T follicular helper cell (primary cell): ENCODE measurements around the gene WSB1.
A peak's percentile ranks its signal among the peaks of the same experiment; 100 is the strongest.
"Not testable (repeated sequence)": the region's sequence is repeated elsewhere in the genome, so short reads cannot be mapped to it uniquely, and the experiment has no call there.

Experiments used
- DNase-seq: peaks from one replicate; pipeline ENCODE4 v3.0.0-alpha.2; 2020; ENCODE audit warnings: low read depth

The WSB1 gene

GRCh38 chr17:27279132-27279531, 14.8 kb upstream of the WSB1 start:
- DNase-seq = not testable (repeated sequence)

DNA sequence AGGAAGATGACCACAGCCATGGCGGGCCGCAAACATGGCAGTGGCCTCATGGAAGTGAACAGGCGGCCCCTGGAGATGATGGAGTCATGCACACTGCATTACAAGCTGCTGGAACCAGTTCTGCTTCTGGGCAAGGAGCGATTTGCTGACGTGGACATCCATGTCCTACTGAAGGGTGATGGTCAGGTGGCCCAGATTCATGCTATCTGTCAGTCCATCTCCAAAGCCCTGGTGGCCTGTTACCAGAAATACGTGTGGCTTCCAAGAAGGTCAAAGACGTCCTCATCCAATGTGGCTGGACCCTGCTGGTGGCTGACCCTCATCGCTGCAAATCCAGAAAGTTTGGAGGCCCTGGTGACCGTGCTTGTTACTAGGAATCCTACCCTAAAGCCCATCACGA, 13.4 kb upstream of the WSB1 start:
- no peak for DNase-seq

DNA sequence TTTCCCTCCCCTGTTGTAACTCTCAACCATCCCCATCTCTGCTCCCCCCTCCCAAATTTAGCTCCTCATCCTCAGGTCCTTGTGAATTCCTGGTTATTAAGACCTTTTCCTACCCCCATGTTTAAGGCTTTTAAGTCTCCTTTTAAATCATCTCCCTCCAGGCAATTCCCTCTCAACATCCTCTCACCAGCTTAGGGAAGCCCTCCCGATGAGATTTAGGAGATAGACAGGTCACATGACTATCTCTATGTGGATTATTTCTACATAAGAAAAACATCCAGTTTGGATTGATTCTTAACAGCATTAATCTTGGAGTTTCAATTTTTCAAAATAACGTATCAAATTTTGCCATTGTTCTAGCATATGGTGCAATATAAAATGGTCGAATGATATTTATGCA, 12.5 kb upstream of the WSB1 start:
- no peak for DNase-seq

DNA sequence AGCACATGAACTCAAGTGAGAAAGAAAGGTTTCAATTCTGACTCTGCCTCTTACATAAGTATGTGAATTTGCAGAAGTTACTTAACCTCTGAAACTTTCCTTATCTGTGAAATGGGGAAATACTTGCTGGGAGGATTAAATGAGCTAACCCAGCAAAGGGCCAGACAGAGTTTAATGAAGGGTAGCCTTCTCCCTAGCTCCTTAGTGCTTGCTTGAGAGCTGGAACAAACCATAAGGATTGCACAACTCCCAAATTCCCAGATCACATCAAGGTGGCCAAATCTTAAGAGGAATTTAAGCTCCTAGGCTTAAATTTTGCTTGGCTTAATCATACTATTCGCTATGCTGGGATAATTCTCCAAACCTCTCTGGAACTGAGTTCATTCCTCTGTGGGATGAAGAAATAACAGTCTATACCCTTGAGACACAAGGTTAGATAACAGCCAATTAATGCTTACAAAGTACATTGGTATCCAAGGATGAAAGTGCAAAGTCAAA, 11.8 kb upstream of the WSB1 start:
- DNase-seq = no peak

- no peak for DNase-seq
Measured at GRCh38 chr17:27283060-27283459, 10.9 kb upstream of the WSB1 start.

GRCh38 chr17:27283751-27284150, 10.2 kb upstream of the WSB1 start:
- no peak for DNase-seq

GRCh38 chr17:27284811-27285415, 9.0 kb upstream of the WSB1 start:
- DNase-seq = no peak

- DNase-seq = no peak
Measured at GRCh38 chr17:27285516-27285915, 8.4 kb upstream of the WSB1 start.

DNA sequence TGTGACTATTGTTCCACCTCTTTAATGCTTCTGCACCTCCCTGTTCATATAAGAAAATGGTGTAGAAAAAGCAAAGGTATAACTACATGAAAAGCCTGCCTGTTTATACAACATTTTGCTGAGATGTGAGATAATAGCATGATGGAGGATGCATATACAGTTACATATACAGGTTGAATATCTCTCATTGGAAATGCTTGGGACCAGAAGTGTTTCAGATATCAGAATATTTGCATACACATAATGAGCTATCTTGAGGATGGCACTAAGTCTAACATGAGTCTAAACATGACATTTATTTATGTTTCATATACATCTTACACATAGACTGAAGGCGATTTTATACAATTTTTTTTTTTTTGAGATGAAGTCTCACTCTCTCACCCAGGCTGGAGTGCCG, 5.7 kb upstream of the WSB1 start:
- no peak for DNase-seq

DNA sequence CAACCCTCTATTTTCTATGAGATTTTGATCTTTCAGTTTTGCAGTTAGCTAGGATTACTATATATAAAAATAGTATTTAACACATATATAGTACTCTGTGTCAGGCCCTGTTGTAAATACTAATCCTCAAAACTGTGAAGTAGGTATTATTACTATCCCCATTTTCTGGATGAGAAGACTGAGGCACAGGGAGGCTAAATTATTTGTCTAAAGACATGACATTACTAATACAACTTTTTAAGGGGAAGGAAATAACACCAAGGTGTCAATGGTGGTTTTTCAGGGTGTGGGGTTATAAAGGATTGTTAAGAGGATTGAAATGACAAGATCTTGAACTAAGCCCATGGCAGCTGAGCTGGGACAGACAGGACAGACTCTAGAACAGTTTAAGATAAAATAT, 4.1 kb upstream of the WSB1 start:
- no peak for DNase-seq

DNA sequence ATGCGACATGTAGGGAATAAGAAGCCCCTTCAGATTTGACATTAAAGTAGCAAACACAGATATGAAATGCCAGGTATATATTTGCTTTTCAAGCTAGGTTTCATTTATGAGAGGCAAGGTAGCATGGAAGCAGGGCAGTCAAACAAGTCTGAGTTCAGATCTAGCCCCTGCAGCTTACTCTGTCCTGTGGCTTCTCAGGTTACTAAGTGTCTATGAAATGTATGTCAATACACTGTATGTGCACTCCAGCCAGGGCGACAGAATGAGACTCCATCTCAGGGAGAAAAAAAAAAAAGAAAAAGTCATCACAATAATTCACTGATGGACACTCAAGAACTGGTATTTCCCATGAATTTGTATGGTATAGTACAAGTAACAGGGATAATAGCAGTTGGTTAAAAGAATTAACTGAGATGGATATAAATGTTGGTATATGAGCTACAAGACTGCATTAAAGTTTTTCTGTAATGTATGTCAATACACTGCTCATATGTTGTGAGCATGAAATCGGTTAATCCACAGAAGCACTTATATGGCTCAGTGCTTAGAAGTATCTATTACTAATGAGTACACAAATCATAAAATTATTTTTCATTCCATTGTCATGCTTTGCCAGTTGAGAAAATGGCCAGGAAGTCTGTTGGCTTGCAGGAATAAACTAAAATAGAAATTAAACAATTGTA, 2.9 kb upstream of the WSB1 start:
- no peak for DNase-seq

DNA sequence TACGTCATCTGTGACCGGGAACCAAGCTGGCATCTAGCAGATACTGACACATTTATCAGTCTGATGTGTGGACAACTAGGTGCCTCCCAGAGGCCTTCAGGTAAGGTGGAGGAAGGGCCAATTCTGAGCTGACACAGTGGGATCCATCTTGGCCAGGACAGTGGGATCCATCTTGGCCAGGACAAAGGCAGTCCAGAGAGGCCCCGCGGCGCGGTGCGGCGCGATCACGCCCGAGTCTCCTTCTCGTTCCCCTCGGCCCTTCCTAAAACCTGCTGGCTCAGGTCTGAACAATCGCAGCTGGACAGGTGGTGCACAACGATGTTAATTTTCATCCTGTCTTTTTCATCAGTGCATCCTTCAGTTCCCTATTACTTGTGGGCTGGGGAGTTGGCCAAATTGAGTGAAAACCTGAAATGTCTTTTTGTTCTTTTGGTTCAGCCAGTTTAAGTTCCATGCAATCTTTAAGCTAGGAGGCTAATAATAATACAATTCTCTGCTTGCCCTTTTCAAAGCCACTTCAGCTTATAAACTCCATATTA, 486 bp upstream of the WSB1 start:
- no peak for DNase-seq

GRCh38 chr17:27294689-27295630, 1.0 kb downstream of the WSB1 start:
- peak; percentile 22 for DNase-seq

- DNase-seq = no peak
Measured at GRCh38 chr17:27295945-27296344, 2.0 kb downstream of the WSB1 start.

DNA sequence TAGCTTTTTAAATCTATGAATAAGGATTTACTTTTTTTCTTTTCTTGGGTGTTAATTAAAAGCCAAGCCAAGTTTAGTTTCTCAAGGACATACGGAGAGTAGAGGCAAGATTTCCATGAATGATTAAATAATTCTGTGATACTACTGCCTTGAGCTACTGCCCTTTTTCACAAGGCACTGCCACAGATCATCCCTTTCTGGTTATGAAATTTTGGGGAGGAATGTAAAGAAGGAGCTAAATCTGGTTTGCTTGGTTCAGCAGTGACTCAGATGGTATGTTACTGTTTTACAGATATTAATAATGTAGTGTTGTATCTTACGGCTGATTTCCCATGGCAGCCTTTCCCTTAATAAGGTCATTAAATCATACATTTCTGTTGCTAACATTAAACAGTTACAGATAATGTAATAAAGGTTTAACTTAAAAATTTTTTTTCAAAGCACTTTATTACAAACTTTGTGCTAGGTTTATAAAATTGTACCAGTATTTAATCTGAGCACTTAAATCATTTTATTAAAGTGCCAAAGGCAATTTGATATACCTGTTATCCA, 2.6 kb downstream of the WSB1 start:
- DNase-seq = no peak

DNA sequence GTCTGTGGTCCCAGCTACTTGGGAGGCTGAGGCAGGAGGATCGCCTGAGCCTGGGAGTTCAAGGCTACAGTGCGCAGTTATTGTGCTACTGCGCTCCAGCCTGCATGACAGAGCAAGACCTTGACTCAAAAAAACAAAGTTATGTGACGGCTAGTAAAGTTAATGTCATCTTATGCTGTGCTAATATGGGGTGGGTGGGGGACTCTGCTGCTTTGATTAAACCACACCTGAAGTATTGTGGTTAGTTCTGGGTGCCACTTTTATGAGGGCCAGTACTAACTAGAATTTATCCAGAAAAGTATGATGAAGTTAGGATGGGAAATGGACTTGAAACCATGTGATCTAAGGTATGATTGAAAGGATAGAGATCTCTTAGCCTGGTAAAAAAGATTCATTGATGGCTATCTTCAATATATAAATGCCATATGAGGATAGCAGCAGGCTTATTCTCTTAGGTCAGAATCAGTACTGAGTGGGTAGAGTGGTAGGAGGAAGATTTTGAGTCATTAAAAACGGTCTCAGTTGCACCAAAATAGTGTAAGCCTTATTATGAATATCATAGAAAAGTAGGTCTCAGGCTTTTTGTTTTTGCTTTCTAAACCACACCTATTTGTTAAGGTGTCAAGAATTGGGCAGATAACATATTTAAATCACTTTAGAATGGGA, 5.6 kb downstream of the WSB1 start:
- DNase-seq = no peak

DNA sequence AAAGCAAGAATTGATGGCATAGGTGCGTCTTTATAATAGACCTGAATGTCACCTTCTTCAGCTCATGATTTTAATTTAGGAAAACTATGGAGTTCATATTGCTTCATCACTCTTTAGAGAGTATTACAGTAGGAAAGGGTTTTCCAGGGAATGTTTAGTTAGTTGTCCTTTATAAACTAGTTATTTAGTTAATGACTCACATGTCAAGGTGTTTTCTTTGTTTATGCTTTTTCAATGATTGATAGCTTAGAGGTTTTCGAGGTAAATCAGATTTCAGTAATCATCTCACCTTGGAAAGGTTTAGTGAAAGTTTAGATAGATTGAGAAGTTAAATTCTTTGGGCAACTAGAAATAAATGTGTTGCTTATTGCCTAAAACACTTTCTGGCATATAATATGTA, 9.8 kb downstream of the WSB1 start:
- no peak for DNase-seq

DNA sequence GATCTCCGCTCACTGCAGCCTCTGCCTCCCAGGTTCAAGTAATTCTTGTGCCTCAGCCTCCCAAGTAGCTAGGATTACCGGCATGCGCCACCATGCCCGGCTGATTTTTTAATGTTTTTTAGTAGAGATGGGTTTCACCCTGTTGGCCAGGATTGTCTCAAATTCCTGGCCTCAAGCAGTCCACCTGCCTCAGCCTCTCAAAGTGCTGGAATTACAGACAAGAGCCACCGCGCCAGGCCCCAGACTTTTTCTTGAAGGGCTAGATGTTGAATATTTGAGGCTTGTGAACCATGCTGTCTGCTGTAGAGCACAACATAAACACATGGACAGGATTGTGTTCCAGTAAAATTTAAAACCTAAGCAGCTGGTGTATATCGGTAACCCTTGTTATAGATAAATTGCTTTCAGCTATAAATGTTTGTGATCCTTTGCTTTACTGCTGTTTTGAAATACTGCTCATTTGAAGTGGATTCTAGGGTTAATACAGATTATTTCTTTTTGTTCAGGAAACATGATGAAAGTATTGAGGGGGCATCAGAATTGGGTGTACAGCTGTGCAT, 12.4 kb downstream of the WSB1 start:
- DNase-seq = no peak

DNA sequence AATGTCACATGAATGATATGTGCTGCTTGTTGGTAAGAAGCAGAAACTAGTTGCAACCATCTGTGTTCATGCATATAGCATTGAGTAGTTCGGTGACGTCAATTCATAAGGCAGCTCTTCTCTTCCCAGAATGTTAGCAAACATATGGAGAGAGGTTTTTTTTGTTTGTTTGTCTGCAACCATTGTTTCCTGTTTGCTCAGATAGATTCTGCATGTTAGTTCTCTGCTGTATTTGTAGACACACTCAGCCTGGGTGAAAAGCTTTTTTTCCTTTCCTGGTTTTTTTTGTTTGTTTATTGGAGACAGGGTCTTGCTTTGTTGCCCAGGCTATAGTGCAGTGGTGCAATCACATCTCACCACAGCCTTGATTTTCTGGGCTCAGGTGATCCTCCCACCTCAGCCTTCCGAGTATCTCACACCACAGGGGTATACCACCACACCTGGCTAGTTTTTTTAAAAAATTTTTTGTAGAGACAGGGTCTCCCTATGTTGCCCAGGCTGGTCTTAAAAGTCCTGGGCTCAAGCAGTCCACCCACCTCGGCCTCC, 16.7 kb downstream of the WSB1 start:
- no peak for DNase-seq

GRCh38 chr17:27313301-27313700, 19.4 kb downstream of the WSB1 start:
- no peak for DNase-seq

- DNase-seq = no peak
Measured at GRCh38 chr17:27315322-27315721, 21.4 kb downstream of the WSB1 start.
